HG02840 (cell line): ENCODE data around the gene MGAT3.

ENCODE experiments used
- ATAC-seq: cut with Tn5 transposase; IDR thresholded peaks from one replicate; pipeline ENCODE4 v1.9.1; 2021; ENCODE audit warnings: mild to moderate bottlenecking, moderate library complexity, moderate number of reproducible peaks; ENCODE audit not compliant: unreplicated experiment, low FRiP score

Gene MGAT3

DNA sequence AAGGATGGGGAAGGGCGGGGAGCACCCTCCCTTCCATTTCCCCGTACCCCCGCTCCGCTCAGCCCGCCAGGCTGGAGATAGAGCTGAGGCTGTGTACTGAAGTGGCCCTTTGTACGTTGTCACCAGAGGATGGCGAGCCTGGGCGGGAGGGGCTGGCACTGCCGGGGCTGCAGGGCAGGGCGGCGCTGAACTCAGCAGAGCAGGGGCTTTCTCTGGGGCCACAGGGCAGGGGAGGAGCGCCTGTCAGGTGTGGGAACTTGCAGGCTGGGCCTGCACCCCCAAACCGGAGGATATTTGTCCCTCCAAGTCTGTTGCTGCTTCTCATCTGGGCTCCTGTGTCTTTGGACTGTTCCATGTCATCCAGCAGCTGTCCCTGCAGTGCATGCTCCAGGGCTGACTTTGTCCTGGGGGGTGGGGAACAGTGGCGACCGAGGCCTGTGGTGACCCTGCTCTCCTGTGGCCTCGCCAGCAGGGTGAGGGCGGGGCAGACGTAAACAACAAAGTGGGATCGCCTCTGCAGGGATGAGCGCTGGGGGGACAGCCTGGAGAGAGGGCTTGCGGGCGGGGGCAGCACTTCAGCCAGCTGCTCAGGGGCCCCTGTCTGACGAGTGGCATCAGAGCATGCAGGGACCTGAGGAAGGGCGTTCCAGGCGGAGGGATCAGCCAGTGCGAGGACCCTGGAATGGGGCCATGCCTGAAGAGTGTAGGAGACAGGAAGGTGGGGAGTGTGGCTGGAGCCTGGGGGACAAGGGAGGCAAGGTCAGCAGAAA is 13.1 kb downstream of the MGAT3 start:
- ATAC-seq = no peak

DNA sequence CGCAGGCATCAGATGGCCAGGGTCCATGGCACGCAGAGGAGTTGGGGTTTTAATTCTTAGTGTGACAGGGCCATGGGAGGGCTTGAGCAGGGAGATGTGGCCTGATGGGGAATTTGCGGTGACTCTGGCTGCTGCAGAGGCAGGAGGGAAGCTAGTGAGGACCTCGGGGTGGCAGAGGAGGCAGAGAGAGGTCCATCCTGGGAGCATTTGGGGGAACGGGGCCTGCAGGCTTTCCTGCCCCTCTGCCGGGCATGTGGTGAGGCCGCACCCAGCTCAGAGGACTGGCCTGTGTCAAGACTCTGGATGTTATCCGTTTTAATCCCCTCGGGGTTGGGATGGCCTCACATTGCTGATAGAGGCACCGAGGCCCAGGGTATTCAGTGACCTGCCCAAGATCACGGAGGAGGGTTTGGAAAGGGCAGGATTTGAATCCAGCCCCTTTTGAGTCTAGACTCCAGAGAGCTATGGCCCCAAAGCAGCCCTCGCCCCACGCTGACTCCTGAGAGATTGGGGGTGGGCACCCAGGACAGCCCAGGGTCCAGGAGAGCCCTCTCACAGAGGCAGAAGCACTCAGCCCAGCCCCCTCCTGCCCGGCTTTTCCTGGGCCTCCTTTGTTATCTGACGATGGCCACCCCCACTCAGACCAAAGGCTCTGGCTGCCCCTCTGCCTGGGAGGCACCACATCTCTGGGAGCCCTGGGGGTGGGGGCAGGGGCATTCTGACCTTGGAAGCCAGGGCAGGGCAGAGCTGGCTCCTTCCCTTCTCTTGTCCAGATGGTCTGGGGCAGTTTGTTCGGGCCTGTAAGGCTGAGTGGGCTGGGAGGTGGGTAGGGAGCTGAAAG is 13.9 kb downstream of the MGAT3 start:
- ATAC-seq = no peak

DNA sequence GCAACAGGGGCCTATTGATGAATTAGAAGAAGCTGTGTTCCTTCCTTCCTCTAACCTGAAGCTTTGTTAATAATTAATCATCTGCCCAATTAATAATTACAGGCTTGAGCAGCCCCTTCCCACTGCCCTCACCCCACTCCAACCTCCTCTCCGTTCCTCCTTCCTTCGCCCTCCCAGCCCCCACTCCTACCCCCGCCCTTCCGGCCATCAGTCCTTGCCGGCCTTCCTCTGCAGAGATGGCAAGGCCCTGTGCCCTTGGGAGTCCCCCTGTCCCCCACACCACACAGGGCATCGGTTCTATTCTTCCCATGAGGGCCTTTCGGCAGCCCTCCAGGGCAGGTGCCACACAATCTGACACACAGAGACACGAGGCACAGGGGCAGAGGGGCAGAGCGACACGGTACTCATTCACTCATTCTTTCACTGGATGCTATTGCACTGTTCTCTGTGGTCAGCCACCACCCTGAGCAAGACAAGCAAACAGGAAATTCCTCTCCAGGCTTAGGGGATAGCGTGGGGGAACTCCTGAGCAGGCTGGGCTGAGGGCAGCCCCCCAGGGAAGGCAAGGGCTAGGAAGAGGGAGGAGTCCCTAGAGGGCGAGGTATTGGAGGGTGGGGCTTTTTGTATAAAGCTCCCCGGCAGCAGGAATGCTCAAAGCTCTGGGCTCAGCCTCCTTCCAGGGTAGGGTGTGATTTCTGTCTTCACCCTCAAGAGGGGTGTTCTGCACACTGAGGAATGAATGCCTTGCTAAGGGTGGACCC is 14.7 kb downstream of the MGAT3 start:
- ATAC-seq = no peak

DNA sequence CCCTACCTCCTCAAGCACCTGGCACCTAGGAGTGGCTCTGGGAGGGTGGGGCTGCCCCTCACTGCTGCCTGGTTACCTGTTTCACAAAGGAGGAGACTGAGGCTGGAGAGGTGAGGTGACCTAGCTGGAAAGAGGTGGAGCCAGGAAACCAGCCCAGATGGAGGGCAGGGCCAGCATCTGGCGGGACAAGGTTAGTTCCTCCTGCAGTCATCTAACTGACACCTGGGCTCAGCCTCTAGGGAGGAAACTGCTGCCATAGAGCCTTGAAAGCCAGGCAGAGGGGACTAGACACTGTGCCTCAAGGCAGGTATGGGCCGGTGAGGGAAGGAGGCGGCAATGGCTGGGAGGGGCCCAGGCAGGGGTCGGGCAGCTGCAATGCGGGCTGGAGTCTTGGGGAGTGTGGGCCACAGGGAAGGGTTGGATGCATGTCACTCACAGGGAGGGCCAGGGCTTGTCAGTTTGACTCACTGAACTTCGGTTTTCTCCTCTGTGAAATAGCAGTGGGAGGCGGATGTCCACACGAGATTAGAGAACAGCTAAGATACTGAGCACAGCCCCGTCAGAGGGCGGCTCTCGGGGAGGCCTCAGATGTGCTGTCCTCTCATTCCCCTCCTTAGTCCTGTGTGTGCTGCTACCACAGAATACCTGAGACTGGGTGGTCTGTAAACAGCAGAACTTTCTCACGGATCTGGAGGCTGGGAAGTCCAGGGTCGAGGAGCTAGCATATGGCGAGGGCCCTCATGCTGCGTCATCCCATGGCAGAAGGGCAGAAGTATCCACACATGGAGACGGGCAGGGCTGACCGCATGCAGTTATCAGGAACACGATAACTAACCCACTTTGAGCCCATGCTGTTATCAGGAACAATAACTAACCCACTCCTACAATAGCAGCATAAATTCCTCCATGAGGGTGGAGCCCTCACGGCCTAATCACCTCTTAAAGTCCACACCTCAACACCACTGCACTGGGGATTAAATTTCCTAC is 16.1 kb downstream of the MGAT3 start:
- ATAC-seq = no peak

DNA sequence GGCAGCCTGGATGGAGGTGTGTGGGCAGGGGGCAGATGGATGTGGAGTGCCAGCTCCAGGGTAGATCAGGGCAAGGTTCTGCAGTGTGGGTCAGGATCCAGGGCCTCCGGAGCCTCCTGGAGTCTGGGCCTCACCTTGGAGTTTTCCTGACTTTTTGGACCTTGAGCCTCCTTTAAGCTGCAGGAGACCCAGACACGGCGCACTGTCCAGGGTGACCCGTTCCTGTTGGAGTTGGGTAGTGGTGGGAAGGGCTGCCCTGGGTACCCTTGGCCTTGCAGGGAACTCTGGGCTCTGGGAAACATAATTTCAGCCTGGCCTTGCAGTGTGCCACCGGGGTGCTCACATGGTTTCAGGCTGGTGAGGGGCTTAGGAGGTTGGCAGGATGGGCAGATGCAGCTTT is 17.0 kb downstream of the MGAT3 start:
- ATAC-seq = no peak

DNA sequence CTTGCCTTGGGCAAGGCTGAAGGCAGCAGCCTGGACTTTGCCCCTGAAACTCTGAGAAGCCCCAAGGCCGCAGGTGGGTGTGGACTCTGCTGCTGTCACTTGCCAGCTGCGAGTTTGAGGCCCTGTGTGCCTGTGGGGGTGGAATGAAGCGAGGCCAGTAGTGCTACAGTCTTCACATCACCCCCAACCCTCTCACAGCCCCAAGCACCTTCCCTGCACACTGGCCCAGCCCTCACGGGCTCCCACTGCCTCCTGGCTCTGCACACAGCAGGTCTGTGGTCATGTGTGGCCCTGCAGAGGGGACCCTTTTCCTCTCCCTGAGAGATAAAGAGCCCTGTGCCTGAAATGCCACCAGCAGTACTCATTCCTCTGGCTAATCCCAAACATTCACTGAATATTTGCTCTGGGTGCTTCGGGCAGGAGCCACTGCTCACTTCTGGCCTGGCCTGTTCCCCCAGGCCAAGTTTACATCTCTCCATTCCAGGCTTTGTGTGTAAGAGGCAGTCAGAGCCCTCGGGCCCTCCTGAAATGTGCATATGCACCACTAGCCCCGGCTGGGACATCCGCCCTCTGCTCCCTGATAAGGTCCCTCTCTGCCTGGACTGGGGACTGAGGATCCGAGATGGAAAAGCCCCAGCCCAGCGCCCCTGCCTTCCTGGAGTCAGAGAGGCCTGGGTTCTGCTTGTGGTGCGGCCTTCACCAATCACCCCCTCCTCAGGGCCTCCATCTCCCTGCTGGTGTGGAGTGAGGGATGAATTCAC is 17.7 kb downstream of the MGAT3 start:
- ATAC-seq = no peak

DNA sequence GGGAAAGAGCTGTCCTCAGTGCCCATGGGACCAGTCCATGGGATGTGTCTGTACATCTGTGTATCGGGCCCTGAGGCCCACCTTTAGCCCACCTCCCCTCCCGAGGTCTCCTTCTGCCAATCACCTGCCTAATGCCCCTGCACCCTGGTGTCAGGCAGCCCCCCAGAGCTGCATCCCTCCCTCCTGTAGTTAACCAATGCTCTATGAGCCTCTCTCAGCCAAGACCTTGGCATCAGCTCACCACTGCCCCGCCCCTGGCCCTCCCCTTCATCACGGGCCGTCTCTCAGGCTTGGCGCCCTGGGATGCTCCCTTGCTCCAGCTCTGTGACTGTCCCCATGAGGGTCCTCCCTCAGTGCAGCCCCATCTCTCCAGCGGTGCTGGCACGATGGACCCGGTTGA is 18.5 kb downstream of the MGAT3 start:
- ATAC-seq = no peak

DNA sequence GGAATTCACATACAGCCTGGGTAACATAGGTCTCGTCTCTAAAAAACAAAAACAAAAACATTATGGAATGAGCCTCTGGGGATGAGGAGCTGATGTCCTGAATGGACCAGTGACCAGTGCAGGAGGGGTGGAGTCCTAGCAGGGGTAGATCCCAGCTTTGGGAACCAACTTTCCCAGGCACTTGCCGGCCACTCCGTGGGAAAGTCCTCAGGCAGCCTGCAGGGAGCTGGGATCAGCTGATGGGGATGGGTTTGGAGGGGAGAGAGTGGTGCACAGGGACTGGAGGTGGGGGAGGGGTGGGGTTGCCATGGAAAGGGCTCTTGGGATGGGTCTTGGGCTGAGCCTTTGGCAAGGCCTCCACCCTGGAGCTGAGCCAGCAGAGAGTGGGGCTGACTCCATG is 19.1 kb downstream of the MGAT3 start:
- ATAC-seq = no peak

DNA sequence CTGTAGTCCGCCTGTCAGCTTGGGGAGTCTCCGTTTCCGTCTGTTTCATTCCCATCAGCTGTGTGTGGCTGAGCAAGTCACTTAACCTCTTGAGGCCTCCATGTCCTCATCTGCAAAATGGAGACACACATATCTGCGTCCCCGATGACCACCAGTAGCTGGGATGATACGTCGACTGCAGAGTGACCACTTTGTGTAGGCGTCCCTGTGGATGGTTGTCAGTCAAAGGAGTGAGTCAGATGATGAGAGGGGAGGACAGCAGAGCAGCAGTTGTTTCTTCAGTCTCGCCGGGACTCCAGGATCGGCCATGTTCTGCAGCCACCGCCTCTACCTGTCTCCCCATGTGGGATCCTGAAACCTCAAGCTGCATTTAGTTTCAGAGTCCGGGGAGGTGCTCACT is 19.9 kb downstream of the MGAT3 start:
- ATAC-seq = no peak

DNA sequence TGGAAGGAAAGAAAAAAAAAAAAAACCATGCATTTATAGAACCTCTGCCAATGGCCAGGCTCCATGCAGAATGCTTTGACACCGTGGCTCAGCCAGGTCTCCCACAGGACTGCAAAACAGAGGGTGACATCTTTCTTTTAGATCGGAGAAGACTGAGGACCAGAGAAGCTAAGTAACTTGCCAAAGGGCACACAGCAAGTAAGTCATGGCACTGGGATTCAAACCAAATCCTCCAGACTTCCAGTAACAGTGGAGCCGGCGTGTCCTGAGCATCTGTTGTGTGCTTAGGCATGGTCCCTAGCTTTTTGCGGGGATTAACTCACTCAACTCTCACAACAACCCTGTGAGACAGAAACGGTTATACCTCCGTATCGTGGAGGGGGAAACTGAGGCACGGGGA is 20.7 kb downstream of the MGAT3 start:
- ATAC-seq = no peak

DNA sequence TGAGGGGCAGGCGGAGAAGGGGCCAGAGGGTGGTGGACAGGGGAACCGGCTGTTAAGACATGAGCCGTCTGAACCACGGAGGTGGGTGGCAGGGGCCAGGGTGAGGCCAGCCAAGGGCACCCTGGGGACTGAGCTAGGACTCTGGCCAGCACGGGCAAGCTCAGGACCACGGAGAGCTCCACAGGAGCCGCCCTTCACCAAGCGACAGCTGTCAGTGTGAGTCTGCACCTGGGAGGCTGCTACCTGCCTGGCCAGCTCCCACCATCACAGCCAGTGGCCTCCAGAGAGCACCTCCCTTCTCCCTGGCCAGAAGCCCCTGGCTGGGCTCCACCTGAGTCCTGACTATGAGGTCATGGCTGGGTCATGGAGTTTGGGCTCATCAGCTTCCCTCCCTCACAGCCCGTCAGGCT is 21.6 kb downstream of the MGAT3 start:
- ATAC-seq = no peak

DNA sequence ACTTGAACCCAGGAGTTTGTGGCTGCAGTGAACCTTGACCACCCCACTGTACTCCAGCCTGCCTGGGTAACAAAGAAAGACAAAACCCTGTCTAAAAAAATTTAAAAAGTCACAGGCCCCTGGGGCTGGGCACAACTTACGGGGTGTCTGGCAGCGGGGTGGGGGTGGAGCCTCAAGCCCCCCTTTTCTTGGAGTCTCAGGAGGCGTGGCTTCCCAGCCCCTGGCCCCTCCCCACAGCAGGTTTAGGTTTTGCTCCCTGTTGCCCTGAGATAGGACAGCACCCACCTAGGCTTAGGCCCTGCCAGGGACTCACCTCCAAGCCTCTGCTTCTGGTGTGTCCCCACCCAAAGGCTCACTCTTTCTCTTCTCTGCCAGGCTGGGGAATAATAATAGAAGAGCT is 22.4 kb downstream of the MGAT3 start:
- no peak for ATAC-seq

DNA sequence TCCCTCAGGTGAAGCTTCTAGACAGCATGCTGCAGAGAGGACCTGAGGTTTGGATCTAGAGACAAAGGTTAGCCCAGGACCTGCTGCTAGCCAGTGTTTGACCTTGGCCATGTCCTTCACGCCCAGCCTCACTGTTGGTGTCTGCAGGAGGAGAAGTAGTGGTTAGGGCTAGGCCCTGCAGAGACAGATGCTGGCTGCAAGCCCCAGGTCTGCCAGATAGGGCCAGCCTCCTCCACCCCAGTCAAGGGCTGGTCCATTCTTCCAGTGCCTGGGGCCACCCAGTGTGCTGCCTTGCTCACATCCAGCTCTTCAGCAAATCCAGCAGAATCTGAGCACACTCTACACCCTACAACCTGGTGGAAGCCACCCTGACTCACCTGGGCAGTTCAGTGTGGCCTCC is 23.7 kb downstream of the MGAT3 start:
- no peak for ATAC-seq

DNA sequence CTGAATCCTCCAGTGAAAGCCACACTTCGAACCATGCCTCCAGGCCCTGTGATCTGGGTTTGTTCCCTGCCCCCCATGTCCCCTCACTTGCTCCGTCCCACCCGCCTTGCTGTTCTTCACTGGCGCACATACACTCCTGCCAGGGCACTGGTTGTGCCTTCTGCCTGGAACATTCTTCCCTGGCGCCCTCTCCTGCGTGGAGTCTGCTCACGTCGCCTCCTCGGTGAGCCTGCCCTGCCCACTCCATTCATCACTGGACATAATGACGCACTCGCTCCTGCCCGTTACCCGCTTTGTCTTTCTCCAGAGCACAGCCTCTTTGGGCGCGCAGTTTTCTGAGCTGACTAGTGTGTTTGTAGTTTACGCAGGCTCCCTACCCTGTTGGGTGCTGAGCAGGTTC is 24.2 kb downstream of the MGAT3 start:
- ATAC-seq = no peak

DNA sequence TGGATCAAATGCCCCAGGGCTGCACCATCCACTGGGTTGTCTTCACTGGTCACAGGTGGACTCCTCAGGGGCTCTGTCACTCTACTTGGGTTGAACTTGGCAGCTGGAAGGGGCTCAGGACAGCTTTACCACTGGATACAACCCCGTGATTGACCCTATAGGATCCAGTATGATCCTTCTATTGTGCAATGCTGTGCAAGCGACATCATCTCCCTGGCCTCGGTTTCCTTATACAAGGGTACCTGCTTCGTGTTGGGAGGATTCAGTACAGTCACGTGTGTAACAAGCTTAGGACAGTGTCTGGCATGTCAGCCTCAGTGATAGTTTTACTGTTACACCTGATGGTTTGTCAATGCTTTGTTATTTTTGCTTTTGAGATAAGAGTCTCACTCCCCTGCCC is 24.8 kb downstream of the MGAT3 start:
- no peak for ATAC-seq

DNA sequence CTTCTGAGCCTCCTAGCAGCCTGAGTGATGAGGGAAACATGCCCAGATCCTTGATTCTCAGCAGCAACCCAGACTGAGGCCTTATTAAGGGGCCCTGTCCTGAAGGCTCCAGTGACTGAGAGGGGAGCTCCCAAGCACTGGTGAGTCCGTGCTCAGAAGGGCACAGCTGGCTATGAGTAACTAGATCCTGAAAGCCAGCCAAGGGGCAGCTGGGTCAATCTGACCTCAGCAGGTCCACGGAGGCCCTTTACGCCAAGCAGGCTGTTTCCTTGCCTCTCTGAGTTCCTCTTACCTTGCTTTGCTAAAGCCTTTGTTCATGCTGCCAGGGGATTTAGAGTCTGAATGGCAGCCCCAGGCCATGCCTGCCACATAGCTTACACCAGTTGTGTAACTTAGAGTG is 26.0 kb downstream of the MGAT3 start:
- no peak for ATAC-seq

DNA sequence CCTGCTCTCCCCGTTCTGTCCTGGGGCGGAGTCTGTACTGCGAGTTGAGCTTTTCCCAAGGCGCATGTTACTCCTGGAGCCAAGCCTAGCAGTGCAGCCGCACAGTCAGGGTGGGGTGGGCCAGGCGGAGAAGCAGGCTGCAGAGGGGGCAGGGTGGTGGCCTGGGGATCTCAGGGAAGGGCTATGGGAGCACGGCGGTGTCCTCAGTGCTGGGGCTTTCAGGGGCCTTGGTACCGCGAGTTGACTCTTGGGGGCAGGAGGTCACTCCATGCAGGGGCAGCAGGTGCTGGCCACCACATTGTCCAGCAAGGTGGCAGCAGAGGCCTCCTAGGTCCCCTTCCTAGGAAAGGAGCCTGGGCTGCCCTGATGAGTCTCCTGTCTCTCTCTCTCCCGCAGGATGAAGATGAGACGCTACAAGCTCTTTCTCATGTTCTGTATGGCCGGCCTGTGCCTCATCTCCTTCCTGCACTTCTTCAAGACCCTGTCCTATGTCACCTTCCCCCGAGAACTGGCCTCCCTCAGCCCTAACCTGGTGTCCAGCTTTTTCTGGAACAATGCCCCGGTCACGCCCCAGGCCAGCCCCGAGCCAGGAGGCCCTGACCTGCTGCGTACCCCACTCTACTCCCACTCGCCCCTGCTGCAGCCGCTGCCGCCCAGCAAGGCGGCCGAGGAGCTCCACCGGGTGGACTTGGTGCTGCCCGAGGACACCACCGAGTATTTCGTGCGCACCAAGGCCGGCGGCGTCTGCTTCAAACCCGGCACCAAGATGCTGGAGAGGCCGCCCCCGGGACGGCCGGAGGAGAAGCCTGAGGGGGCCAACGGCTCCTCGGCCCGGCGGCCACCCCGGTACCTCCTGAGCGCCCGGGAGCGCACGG is 30.4 kb downstream of the MGAT3 start:
- ATAC-seq = no peak

DNA sequence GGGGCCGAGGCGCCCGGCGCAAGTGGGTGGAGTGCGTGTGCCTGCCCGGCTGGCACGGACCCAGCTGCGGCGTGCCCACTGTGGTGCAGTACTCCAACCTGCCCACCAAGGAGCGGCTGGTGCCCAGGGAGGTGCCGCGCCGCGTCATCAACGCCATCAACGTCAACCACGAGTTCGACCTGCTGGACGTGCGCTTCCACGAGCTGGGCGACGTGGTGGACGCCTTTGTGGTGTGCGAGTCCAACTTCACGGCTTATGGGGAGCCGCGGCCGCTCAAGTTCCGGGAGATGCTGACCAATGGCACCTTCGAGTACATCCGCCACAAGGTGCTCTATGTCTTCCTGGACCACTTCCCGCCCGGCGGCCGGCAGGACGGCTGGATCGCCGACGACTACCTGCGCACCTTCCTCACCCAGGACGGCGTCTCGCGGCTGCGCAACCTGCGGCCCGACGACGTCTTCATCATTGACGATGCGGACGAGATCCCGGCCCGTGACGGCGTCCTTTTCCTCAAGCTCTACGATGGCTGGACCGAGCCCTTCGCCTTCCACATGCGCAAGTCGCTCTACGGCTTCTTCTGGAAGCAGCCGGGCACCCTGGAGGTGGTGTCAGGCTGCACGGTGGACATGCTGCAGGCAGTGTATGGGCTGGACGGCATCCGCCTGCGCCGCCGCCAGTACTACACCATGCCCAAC is 31.2 kb downstream of the MGAT3 start:
- no peak for ATAC-seq
